Lung (tissue), 12 donors: ENCODE data around the gene GNG12. TPM values are rescaled to one million over a fixed set of nuclear protein-coding genes. Genes with fewer than 3 reads are reported as not detected.

Experiments
- ATAC-seq: fragments of 200-7000 bp; cut with Tn5 transposase; one replicate; pipeline ENCODE4 v1.9.1; 2020; ENCODE audit warnings: moderate number of reproducible peaks; ENCODE audit not compliant: insufficient read depth, low FRiP score
- DNase-seq, 3 donors: peaks; one replicate each; pipeline ENCODE4 v3.0.0-alpha.2; 2013 to 2017
- H3K27ac ChIP-seq, 2 donors: one replicate each; pipeline ENCODE4 v1.5.1; 2013; ENCODE audit warnings: mild to moderate bottlenecking in 2 of 2, moderate library complexity in 2 of 2, control low read depth in 1 of 2, inconsistent platforms in 1 of 2, low read depth in 1 of 2, low read length in 1 of 2
- H3K27me3 ChIP-seq, 3 donors: one replicate each; pipeline ENCODE4 v1.5.1; 2013; ENCODE audit warnings: low read length in 2 of 3; ENCODE audit not compliant: control insufficient read depth in 3 of 3, insufficient read depth in 3 of 3
- H3K36me3 ChIP-seq, 4 donors: one replicate each; pipeline ENCODE4 v1.5.1; 2013; ENCODE audit warnings: low read length in 4 of 4, mild to moderate bottlenecking in 1 of 4, moderate library complexity in 1 of 4; ENCODE audit not compliant: control insufficient read depth in 4 of 4, insufficient read depth in 4 of 4
- H3K4me1 ChIP-seq, 5 donors: one replicate each; pipeline ENCODE4 v1.5.1; 2013; ENCODE audit warnings: low read length in 5 of 5, mild to moderate bottlenecking in 2 of 5, moderate library complexity in 1 of 5; ENCODE audit not compliant: control insufficient read depth in 5 of 5, insufficient read depth in 5 of 5
- H3K4me3 ChIP-seq: one replicate; pipeline ENCODE4 v1.5.1; 2013; ENCODE audit warnings: mild to moderate bottlenecking, control low read depth, moderate library complexity
- H3K9ac ChIP-seq, 2 donors: one replicate each; pipeline ENCODE4 v1.5.1; 2013; ENCODE audit warnings: low read length in 2 of 2, control low read depth in 1 of 2; ENCODE audit not compliant: insufficient read depth in 1 of 2
- H3K9me3 ChIP-seq, 4 donors: one replicate each; pipeline ENCODE4 v1.5.1; 2013; ENCODE audit warnings: low read length in 3 of 4, mild to moderate bottlenecking in 1 of 4, moderate library complexity in 1 of 4; ENCODE audit not compliant: control insufficient read depth in 4 of 4, insufficient read depth in 3 of 4
- WGBS, 2 donors: extraction: QIAGEN DNeasy Blood & Tissue Kit; methylation state at CpG; one replicate each; pipeline ENCODE4 v1.1.7; 2013; 5-methylcytosine and 5-hydroxymethylcytosine counted together
- polyA plus RNA-seq, 2 donors: library from polyadenylated mRNA; stranded (reverse); fragments of 200-250 nt; gene quantifications; one replicate each; pipeline ENCODE4 v1.2.1, GENCODE V29; 2013
- total RNA-seq, 2 donors: library from RNA; depleted of rRNA in 1 of 2; stranded (reverse); fragments of >200 nt in 1 of 2; gene quantifications; one replicate each; pipeline ENCODE4 v1.2.1, GENCODE V29; 2014 to 2021
- TF ChIP-seq, protein P1 (sequence below): IDR thresholded peaks from 2 replicates; pipeline ENCODE4 v1.5.1; 2012; ENCODE audit warnings: mild to moderate bottlenecking; ENCODE audit errors: control extremely low read depth, extremely low read depth
- donor health status: control.
- donor health status: control.
- donor health status: Bipolar disorder and iron deficiency.
- donor health status: healthy.
- donor health status: DM: yes; HTN: yes; CAD: no.

Gene GNG12
- total and polyA plus RNA-seq, 4 donors, result 14.0 to 68.4 (median 32.1) TPM

DNA sequence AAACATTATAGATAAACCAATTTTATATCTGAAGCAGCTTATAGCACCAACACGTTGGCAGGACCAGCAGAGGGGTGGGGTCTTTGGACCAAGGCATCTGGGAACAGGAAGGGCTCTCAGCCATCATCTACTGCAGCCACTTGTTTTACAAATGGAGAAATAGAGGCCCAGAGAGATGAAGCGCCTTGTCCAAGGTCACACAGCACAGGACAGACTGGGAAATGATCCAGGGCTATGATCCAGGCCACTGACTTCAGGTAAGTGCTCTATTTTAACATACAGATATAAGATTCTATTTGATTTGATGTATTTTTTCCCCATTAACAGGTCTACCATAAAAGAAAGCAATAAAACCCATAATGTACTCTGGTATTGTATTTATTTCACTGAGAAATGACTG lies 131.4 kb downstream of the GNG12 start:
- ATAC-seq, result no peak
- H3K4me3 ChIP-seq, result no peak overlapping the region
- TF ChIP-seq, protein P1, sequence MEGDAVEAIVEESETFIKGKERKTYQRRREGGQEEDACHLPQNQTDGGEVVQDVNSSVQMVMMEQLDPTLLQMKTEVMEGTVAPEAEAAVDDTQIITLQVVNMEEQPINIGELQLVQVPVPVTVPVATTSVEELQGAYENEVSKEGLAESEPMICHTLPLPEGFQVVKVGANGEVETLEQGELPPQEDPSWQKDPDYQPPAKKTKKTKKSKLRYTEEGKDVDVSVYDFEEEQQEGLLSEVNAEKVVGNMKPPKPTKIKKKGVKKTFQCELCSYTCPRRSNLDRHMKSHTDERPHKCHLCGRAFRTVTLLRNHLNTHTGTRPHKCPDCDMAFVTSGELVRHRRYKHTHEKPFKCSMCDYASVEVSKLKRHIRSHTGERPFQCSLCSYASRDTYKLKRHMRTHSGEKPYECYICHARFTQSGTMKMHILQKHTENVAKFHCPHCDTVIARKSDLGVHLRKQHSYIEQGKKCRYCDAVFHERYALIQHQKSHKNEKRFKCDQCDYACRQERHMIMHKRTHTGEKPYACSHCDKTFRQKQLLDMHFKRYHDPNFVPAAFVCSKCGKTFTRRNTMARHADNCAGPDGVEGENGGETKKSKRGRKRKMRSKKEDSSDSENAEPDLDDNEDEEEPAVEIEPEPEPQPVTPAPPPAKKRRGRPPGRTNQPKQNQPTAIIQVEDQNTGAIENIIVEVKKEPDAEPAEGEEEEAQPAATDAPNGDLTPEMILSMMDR, result no peak

DNA sequence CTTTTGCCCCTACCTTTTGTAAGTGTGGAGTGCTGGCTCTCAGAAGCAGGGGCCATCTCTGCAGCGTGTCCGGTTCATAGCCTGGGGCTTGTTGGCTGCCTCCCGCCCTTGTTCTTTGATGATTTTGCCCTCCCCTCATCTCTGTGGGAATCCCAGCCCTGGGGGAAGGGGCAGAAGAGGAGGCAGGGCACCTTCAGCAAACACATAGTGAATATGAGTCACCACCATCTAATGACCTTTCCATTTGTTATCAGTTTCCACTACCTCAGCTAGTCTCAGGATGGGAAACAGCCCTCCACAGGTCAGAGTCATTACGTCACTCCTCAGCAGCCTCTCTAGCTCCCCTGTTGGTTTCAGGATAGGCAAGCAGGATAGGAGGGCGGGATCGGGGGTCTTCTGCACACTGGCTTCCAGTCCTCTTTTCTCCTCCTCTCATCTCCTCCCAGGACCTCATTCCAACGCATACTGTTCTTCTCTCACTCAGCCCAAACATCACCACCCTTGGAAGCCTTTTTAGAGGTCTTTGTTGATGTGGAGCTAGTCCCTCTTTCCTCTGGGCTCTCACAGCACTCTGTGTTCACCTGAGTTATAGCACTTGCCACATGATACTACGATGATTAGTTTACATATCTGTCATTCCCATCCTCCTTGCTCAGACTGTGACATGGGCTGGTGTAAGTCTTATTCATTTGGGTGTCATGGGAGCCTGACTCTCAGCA lies 132.4 kb downstream of the GNG12 start:
- Histone ChIP-seq H3K36me3 (peaks cover 0 to 10% (median 6%) of the 10 kb centered on the region in 4 donors), H3K4me3 (no peak overlapping the region), H3K27ac (peak overlapping the region in 1 of 2 donors; percentile 41), H3K9ac (no peak overlapping the region), H3K27me3 (no peaks in the 10 kb centered on the region), H3K4me1 (peaks cover 0 to 12% (median 0%) of the 10 kb centered on the region in 5 donors), H3K9me3 (no peaks in the 10 kb centered on the region)
- TF ChIP-seq, protein P1, result no peak
- WGBS, 2 donors, result 81 to 90% methylated on average over 8 of the region's 8 CpGs
- ATAC-seq (no peak), DNase-seq (no peak)

More for the DNA sequence above, 131.4 kb downstream of the GNG12 start:
- Histone ChIP-seq H3K4me1 (peaks cover 0 to 12% (median 0%) of the 10 kb centered on the region in 5 donors), H3K9me3 (no peaks in the 10 kb centered on the region), H3K27ac (no peak overlapping the region), H3K36me3 (peaks cover under 1 to 10% (median 6%) of the 10 kb centered on the region in 4 donors), H3K9ac (no peak overlapping the region), H3K27me3 (no peaks in the 10 kb centered on the region)
- DNase-seq, result no peak
- 93 to 98% methylated on average over 2 of the region's 2 CpGs for WGBS, 2 donors

GRCh38 chr1:67700220-67700619 lies 133.0 kb downstream of the GNG12 start:
- H3K9ac ChIP-seq, result no peak overlapping the region
- H3K36me3 ChIP-seq, result peaks cover 0 to 8% (median 4%) of the 10 kb centered on the region in 4 donors
- H3K27me3 ChIP-seq, result no peaks in the 10 kb centered on the region
- WGBS, 2 donors, result 87 to 93% methylated on average over 4 of the region's 4 CpGs
- TF ChIP-seq, protein P1, result no peak
- peaks cover 0 to 12% (median 0%) of the 10 kb centered on the region in 5 donors for H3K4me1 ChIP-seq
- DNase-seq (no peak), ATAC-seq (no peak)
- no peak overlapping the region for H3K4me3 ChIP-seq
- H3K27ac ChIP-seq, result no peak overlapping the region
- no peaks in the 10 kb centered on the region for H3K9me3 ChIP-seq
